HG03469 (cell line): ENCODE data around the gene LYST.
"Not testable (repeated sequence)": the region's sequence is repeated elsewhere in the genome, so short reads cannot be mapped to it uniquely, and the experiment has no call there.

Experiments used
- ATAC-seq: cut with Tn5 transposase; IDR thresholded peaks from one replicate; pipeline ENCODE4 v1.9.1; 2021; ENCODE audit warnings: mild to moderate bottlenecking, moderate library complexity, moderate number of reproducible peaks; ENCODE audit not compliant: unreplicated experiment

LYST gene, protein sequence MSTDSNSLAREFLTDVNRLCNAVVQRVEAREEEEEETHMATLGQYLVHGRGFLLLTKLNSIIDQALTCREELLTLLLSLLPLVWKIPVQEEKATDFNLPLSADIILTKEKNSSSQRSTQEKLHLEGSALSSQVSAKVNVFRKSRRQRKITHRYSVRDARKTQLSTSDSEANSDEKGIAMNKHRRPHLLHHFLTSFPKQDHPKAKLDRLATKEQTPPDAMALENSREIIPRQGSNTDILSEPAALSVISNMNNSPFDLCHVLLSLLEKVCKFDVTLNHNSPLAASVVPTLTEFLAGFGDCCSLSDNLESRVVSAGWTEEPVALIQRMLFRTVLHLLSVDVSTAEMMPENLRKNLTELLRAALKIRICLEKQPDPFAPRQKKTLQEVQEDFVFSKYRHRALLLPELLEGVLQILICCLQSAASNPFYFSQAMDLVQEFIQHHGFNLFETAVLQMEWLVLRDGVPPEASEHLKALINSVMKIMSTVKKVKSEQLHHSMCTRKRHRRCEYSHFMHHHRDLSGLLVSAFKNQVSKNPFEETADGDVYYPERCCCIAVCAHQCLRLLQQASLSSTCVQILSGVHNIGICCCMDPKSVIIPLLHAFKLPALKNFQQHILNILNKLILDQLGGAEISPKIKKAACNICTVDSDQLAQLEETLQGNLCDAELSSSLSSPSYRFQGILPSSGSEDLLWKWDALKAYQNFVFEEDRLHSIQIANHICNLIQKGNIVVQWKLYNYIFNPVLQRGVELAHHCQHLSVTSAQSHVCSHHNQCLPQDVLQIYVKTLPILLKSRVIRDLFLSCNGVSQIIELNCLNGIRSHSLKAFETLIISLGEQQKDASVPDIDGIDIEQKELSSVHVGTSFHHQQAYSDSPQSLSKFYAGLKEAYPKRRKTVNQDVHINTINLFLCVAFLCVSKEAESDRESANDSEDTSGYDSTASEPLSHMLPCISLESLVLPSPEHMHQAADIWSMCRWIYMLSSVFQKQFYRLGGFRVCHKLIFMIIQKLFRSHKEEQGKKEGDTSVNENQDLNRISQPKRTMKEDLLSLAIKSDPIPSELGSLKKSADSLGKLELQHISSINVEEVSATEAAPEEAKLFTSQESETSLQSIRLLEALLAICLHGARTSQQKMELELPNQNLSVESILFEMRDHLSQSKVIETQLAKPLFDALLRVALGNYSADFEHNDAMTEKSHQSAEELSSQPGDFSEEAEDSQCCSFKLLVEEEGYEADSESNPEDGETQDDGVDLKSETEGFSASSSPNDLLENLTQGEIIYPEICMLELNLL (N-terminal part only)

DNA sequence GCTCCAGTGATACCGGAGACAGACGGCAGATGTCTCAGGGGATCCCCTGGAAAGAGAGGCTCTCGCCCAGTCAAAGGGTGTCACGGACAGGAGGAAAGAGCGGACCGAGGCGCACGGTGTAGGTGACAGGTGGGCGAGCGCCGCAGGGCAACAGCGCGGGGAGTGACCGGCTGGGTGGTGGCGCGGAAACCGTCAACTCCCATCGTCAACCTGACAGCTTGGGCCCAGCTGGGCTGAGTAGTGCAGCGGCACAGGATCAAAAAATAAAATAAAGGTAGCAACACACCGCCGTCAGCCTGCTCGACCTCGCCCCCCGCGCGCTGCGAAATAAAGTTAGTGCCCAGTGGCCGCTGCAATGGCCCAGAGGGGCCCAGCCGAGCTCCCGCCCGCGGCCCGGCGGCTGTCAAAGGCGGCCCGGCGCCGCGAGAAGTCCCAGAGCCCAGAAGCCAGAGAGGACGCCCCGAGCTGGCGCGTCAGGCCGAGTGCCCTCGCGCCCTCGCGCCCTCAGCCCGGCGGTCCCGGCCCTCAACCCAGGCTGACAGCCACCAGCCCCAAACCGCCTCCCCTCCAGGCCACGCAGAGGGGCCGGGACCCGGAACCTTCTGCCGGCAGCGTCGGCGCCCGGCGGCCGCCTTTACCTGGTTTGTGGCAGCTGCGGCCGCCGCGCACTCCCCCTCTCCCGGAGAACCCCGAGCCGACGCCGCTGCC, at the start of gene LYST:
Gene LYST, minus strand, starts transcription at position 702 of the 708 bp plus-strand sequence. CDS start 36,489 bp downstream, outside the sequence.
- peak; percentile 34 for ATAC-seq

DNA sequence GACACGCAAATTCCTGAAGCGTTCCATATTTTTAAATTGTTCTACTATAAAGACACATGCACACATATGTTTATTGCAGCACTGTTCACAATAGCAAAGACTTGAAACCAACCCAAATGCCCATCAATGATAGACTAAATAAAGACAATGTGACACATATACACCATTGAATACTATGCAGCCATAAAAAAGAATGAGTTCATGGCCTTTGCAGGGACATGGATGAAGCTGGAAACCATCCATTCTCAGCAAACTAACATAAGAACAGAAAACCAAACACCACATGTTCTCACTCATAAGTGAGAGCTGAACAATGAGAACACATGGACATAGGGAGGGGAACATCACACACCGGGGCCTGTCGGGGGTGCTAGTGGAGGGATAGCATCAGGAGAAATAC, 48.8 kb upstream of the LYST start:
- not testable (repeated sequence) for ATAC-seq

DNA sequence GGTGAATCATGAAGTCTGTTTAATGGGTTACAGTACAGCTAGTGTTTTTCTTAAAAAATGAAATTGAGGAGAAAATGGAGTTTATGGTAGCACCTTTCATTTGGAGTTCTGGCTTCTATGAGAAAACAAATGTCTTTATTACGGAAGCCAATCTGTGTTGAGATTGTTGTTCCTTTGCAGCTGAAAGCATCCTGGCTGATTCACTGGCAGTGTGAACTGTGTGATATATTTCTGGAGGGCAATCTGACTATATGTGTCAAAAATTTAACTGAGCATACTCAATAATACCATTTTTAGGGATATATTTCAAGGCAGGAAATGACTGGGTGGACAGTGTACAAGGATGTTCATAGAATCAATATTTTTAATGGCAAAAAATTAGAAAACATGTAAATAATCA, 46.6 kb upstream of the LYST start:
- ATAC-seq = no peak

DNA sequence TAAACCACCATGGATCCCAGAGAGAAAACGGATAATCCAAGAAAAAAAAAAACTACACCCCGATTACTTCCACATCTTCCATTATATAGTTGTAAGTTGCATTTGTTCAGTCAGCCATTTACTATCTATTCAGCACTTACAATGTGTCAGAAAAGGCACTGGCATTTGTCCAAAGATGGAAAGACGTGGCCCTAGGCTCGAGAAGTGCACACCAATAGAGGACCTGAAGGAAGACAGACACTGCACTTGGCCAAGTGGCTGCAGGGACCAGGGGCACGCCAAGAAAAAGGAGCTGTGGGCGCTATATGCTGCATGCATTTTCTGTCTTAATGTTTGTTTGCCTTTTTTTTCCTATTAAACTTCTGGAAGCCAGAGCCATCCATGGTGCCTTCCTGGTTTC, 45.2 kb upstream of the LYST start:
- no peak for ATAC-seq

DNA sequence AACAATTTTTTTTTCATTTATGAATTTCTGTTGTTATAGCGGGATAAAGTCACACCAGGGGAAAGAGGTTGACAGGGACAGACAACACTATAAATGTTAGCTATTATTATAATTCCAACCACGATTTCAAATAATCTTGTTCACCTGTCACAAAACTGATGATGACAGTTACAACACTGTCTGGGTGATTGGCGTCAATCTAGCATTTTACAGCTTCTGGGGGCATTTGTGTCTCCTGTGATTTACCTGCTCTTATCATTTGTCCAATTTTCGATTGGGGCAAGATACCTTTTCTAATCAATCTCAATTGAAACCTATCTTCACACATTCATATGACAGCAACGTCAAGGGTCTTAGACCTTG, 44.6 kb upstream of the LYST start:
- no peak for ATAC-seq

DNA sequence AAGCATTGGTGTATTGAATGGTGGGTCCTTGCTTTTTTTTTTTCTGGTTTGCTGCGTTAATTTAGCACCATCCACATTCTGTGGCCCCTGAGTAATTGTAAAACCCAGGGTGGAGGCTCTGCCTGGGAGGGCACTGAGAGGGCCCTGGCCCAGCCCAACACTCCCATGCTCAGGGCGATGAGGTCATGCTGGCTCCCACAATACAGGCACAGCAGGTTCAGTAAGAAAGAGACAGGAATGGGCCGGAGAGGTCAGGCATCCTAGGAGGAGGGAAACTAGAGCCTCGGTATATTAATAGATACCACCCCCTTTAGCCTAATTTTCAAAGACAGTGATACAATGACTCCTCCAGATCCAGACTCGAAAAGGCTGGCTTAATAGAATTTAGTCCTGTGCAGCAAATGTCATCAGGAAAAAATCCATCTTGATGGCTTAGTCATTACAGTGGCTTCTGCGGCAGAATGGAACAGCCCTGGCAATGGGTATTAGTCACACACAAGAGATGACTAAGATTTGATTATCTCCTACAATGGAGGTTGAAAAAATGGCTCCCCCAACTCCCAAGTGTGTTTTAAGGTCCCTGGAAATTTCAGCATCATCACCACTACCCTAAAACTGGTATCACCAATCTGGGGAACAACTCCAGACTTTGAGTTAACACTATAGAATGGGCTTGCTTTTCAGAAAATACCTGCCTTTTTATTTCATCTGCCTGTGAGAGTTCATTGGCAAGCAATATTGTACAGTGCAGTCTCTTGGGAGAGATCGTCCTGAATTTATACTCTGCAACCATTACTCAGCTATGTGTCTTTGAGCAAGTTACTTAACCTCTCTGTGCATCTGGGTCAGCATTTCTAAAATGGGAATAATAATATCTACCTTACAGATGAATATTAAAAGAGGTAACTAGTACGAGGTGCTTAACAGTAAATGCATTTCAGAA, 43.9 kb upstream of the LYST start:
- ATAC-seq = no peak

DNA sequence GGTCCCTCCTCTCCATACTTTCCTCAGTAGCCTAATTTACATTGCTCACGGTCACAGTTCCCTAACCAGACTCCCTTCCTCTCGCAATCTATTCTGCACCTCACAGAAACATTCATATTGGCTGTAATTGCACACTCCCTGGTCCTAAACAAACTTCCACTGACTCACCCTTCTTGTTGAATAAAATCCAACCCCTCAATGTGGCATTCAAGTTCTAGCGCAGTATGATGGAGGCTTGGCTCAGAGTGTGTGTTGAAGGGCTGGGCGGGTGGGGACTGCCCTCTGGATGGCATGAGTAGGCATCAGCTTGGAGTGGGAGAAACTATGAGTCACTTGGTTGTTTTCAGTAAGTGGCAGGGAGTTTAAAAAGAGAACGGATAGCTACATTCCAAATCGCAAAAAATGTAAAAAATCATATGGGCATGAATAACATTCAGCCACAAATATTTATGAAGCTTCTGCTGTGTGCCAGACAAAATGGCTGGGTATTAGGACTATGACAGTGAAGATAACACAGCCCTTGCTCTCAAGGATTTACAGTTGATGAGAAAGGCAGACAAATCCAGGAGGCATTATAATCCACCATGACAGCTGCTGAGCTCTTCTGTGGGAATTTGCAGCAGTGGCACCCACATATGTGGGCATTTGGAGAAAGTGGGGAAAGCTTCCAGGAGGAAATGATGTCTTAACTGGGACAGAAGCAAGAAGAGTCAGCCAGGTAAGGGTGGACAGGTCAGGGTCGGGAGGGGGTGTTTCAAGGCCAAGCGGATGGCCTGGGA, 42.2 kb upstream of the LYST start:
- no peak for ATAC-seq

DNA sequence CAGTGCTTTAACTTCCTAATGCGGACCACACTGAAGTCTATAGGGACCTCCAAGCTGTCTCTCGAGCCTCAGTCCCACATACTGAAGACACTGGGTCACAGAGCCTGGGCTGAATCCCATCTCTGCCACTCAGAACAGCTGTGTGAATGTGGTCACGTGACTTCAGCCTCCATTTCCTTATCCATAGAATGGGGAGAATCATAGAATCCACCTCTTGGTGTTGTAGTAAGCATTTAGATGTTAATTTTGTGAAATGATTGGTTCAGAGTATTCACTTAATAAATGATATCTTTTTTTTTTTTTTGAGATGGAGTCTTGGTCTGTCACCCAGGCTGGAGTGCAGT, 41.2 kb upstream of the LYST start:
- no peak for ATAC-seq

DNA sequence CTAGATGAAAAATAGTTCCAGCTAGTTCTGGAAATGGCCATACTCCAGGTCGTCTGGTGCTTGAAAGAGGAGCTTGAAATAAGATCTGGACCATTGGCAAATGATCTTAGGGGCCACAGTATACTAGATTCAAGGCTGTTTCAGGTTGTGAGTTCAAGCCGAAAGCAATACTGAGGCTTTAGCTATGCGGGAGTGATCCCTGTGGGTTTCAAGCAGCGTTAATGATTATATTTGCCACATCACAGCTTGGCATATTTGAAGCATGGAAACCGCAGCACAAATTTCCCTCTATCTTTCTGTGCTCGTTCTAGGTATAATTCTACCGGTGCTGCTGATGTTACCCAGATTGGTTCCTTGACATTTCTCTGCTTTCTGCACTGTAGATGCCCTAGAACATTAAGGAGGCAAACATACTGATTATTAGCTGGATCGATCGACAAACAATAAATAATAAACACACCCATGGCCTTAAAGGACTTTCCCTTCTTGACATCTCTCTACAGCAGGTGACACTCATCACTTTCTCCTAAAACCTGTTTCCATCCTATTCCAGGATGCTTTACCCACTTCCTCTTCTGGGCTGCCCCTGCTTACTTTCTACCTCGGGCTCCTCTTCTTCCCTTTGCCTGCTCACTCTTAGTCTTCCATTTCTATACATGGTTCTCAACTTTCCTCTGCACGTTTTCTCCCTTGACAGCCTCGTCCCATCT, 40.6 kb upstream of the LYST start:
- ATAC-seq = no peak

DNA sequence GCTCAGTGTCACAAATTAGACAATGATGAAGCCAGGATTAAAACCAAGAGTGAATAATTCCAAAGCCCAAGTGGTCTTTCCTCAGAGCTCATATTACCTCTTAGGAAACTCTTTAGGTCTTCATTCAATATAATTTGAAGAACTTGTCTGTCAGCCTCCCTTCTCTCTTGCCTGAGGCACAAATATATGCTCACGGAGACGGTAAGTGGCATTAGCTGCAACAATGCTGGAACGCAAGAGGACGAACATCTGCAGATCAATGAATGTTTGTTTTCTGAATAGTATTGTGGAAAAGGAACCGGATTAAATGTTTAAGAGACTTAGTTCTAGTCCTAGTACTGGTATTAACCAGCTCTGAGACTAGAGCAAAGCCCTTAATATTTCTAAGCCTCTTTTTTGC, 39.7 kb upstream of the LYST start:
- no peak for ATAC-seq

DNA sequence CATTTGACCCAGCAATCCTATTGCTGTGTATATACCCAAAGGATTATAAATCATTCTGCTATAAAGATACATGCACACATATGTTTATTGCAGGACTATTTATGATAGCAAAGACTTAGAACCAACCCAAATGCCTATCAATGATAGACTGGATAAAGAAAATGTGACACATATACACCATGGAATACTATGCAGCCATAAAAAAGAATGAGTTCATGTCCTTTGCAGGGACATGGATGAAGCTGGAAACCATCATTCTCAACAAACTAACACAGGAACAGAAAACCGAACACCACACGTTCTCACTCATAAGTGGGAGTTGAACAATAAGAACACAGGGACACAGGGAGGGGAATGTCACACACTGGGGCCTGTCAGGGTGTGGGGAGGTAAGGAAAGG, 37.1 kb upstream of the LYST start:
- ATAC-seq = not testable (repeated sequence)

DNA sequence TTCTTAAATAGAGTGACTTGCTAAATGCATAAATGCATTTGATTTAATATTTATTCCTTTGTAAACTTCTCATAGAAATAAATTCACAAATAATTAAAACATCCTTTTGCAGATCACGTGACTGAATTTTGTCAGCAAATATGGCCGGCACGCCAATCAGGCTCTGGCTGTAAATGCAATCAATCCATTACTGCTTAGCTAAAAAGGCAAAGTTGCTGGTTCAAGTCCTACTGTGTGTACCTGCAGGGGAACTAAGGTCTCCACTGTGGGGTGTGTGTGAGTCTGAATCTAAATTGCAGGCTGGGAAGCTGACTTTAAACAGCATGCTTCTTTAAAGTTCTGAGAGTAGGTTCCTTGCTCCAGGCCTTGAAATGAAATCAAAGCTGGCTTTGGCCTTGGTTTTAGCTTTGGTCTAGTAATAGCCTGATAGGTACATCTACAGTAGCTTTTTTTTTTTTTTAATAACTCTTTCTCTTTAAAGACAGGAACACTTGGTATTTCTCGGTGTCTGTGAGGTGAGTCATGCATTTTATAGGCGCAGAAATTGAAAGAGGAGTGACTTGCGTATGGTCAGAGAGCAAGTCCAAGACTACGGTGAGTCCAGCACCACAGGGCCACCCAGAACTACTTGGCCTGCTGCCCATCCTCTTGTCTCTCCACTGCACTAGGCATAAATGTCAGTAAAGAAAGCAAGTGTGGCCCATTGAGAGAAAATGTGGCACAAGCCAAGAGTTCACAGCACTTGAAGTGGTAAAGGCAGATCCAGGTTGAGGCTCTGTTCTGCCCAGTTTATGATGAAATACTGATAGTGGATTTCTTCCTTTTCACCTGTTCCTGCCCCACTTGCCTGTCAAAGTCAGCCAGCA, 36.2 kb upstream of the LYST start:
- ATAC-seq = no peak

DNA sequence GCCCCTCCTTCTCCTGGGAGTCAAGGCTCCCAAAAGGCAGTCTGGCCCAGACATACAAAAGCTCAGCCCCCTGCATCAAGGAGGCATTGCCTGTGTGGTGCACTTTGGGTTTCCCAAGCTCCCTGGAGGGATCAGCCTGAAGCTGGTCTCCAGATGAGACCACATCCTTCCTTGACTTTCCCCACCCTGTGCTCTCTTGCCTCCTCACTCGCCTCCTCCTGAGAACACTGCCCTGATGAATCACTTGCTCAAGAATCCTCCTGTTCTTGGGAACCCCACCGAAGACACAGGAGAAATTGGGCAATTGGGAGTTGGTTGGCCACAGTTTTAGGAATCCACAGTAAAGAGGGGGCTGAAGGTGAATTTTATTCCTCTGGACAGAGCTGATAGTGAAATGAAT, 34.8 kb upstream of the LYST start:
- no peak for ATAC-seq

DNA sequence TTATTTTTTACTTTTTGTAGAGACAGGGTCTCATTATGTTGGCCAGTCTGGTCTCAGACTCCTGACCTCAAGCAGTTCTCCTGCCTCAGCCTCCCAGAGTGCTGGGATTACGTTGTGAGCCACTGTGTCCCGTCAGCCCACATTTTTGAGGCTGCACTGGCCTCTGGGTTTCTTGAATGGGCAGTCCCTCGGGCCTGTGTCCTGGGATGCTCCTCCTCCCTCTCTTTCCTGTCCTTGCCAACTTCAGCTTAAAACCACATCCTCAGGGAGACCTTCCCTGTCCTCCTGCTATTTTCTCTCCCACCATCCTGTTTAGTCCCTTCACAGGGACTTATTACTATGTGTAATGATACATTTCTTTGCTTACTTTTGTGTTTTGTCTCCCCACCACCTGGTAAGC, 31.4 kb upstream of the LYST start:
- no peak for ATAC-seq

DNA sequence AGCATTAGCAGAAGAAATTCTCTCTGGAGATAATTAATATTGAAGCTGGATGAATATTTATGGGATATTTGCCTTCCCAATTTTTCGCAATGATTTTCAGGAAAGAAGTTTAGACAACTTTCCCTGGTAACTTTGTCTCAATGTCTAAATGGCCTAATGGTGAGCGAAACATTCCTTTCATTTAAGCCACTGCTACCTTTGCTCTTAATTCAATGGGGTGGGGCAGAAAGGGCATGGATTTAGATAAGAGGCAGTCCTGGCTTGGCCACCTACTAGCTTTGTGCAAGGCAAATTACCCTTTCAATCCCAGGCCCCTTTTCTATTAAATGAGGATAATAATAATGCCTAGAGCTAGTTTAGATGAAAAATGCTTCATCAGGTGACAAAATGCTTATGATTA, 27.1 kb upstream of the LYST start:
- no peak for ATAC-seq

DNA sequence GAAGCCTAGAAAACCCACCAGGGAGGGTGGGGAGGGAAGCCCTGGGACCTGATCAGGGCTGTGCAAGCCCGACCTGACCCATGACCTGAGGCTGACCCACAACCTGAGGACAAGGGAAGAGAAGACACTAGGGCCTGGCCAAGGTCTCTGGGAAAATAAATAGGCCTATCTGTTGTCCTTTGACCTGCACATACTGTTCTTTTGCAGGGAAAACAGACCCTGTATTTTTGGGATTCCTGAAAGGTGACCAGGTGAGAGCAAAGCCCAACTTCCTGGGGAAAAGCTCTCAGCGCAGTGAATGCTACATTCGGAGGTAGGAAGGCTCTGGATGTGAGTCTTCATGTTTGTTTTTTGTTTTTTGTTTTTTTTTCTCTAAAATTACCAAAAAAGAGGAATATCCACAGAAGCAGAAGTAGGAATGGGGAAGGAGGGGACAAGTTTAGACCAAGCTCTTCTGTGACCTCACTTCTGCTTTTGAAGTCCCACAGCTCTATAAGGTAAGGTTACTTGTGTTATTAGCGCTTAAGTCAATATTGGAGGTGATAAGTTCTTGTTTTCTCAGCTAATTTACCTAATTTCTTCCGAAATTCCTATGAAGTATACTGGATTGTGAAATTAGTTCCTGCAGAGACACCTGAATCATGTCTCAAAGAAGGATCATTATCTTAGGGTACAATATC, 26.2 kb upstream of the LYST start:
- ATAC-seq = no peak

DNA sequence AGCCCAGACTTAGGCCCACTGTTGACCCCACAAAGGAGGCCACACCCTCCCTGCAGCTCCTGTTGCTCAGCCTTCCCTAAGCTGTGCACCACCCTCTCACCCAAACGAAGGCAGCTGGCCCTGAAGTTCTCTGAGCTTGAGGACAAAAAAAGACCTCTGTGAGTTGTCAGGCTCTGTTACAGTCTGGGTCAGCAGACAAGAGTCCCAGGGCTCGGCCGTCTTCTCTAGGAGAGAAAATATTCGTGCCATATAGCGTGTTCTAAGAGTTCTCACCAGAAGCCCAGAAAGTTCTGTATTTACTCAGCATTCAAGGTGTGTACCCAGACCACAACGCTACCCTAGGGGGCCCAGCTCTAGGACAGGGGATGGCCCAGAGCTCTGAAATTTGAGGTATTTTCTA, 25.5 kb upstream of the LYST start:
- no peak for ATAC-seq
